GM23338 (cell line): ENCODE results near the gene NCK2. TPM values are rescaled to one million over a fixed set of nuclear protein-coding genes. Genes with fewer than 3 reads are reported as not detected.
A peak's percentile ranks its signal among the peaks of the same experiment; 100 is the strongest.

Experiments
- ATAC-seq: fragments of 200-7000 bp; cut with Tn5 transposase; 3 replicates; pipeline ENCODE4 v1.9.1; 2020
- DNase-seq: peaks from one replicate; pipeline ENCODE4 v3.0.0-alpha.2; 2015; ENCODE audit warnings: low spot score
- H2AFZ ChIP-seq: fragments of 200-600 bp; sonication (generic); 2 replicates; pipeline ENCODE4 v1.8.0; 2016; ENCODE audit warnings: antibody characterized with exemption, mild to moderate bottlenecking, moderate library complexity
- H3F3A ChIP-seq: fragments of 200-600 bp; sonication (generic); replicated peaks from 2 replicates; pipeline ENCODE4 v1.8.0; 2017; ENCODE audit warnings: antibody characterized with exemption, mixed run types, low read depth
- H3K27ac ChIP-seq: fragments of 200-600 bp; sonication (generic); 2 replicates; pipeline ENCODE4 v1.6.1; 2016; ENCODE audit warnings: low read depth
- H3K27me3 ChIP-seq: fragments of 200-600 bp; sonication (generic); 2 replicates; pipeline ENCODE4 v1.8.0; 2016; ENCODE audit warnings: mild to moderate bottlenecking, mixed run types, moderate library complexity; ENCODE audit not compliant: insufficient read depth
- H3K36me3 ChIP-seq: fragments of 200-600 bp; sonication (generic); 2 replicates; pipeline ENCODE4 v1.8.0; 2016; ENCODE audit warnings: mild to moderate bottlenecking; ENCODE audit not compliant: insufficient read depth
- H3K4me1 ChIP-seq: fragments of 200-600 bp; sonication (generic); 2 replicates; pipeline ENCODE4 v1.8.0; 2016; ENCODE audit warnings: mild to moderate bottlenecking, moderate library complexity; ENCODE audit not compliant: insufficient read depth
- H3K4me2 ChIP-seq: fragments of 200-600 bp; sonication (generic); 2 replicates; pipeline ENCODE4 v1.7.1; 2017; ENCODE audit warnings: mixed run types
- H3K4me3 ChIP-seq: fragments of 200-600 bp; sonication (generic); 2 replicates; pipeline ENCODE4 v1.6.1; 2016; ENCODE audit warnings: mixed run types
- H3K79me2 ChIP-seq: fragments of 200-600 bp; sonication (generic); replicated peaks from 2 replicates; pipeline ENCODE4 v1.8.0; 2017; ENCODE audit warnings: mild to moderate bottlenecking; ENCODE audit not compliant: insufficient read depth
- H3K9me2 ChIP-seq: fragments of 200-600 bp; sonication (generic); 2 replicates; pipeline ENCODE4 v1.8.0; 2017; ENCODE audit not compliant: insufficient read depth
- H4K20me1 ChIP-seq: fragments of 200-600 bp; sonication (generic); replicated peaks from 2 replicates; pipeline ENCODE4 v1.8.0; 2017; ENCODE audit warnings: mild to moderate bottlenecking; ENCODE audit not compliant: insufficient read depth
- H3K27ac Mint-ChIP-seq: 2 replicates; pipeline ENCODE4 v1.8.0; 2020; ENCODE audit warnings: inconsistent platforms, mild to moderate bottlenecking, moderate library complexity, mixed read lengths
- H3K27me3 Mint-ChIP-seq: 3 replicates; pipeline ENCODE4 v1.8.0; 2022; ENCODE audit warnings: low read depth, mild to moderate bottlenecking, moderate library complexity, mixed read lengths, inconsistent platforms; ENCODE audit not compliant: insufficient read depth, poor library complexity
- H3K36me3 Mint-ChIP-seq: 3 replicates; pipeline ENCODE4 v1.8.0; 2021; ENCODE audit warnings: low read depth, mild to moderate bottlenecking, inconsistent platforms, moderate library complexity, mixed read lengths
- H3K4me1 Mint-ChIP-seq: 3 replicates; pipeline ENCODE4 v1.8.0; 2020; ENCODE audit warnings: mild to moderate bottlenecking, inconsistent platforms, mixed read lengths
- H3K4me3 Mint-ChIP-seq: 3 replicates; pipeline ENCODE4 v1.8.0; 2021; ENCODE audit warnings: moderate library complexity, mild to moderate bottlenecking, inconsistent platforms, mixed read lengths
- H3K9me3 Mint-ChIP-seq: 3 replicates; pipeline ENCODE4 v1.8.0; 2020; ENCODE audit warnings: moderate library complexity, mild to moderate bottlenecking, inconsistent platforms, mixed read lengths
- CREB1 ChIP-seq: fragments of 250-450 bp; sonication (Bioruptor Pico); IDR thresholded peaks from 2 replicates; pipeline ENCODE4 v1.5.0; 2020; ENCODE audit warnings: low read depth, mild to moderate bottlenecking, moderate library complexity
- CTCF ChIP-seq, 2 experiments: fragments of 200-600 bp in 1 of 2; sonication (generic) in 1 of 2; conservative IDR thresholded peaks; 2 replicates each; pipeline versions ENCODE4 v1.5.1 to v1.6.1; 2016 to 2017; ENCODE audit warnings: antibody characterized with exemption in 2 of 2, low read depth in 2 of 2, mild to moderate bottlenecking in 2 of 2, moderate library complexity in 1 of 2
- EZH2phosphoT487 ChIP-seq: fragments of 200-600 bp; sonication (generic); IDR thresholded peaks from one replicate; pipeline ENCODE4 v1.8.1; 2018; ENCODE audit warnings: antibody characterized with exemption; ENCODE audit not compliant: unreplicated experiment
- STAT1 ChIP-seq: IDR thresholded peaks from one replicate; pipeline ENCODE4 v1.6.1; 2016; ENCODE audit warnings: antibody characterized with exemption; ENCODE audit not compliant: unreplicated experiment
- ZNF462 ChIP-seq: fragments of 250-450 bp; sonication (Bioruptor Pico); IDR thresholded peaks from 2 replicates; pipeline ENCODE4 v1.5.0; 2020; ENCODE audit warnings: mild to moderate bottlenecking, moderate library complexity
- polyA plus RNA-seq: library from polyadenylated mRNA; unstranded; fragments of >200 nt; fragmentation: Nextera tagmentation; extraction: Ambion mirVana; gene quantifications from 2 replicates; pipeline ENCODE4 v1.2.1, GENCODE V29; 2016
- total RNA-seq: library from RNA; depleted of rRNA; stranded (reverse); fragments of >200 nt; shearing (Covaris generic); gene quantifications from 2 replicates; pipeline ENCODE4 v1.2.3, GENCODE V29; 2014

The NCK2 gene
- total and polyA plus RNA-seq, 2 experiments from 2014 or later, result 26.9 to 59.9 TPM

GRCh38 chr2:105890856-105891255 lies 146.1 kb downstream of the NCK2 start (continued):
- no peak for TF ChIP-seq ZNF462 (CRISPR knock-in tag)
- TF ChIP-seq CREB1 (CRISPR knock-in tag), result no peak
- no peak for TF ChIP-seq STAT1

- Histone ChIP-seq H3K36me3 (no peaks in the 10 kb centered on the region; the same call in 1 of the 2 replicates), H3K4me3 (no peak overlapping the region), H3K27ac (no peak overlapping the region), H3K27me3 (no peaks in the 10 kb centered on the region), H3K79me2 (peaks cover 42% of the 10 kb centered on the region), H2AFZ (no peak overlapping the region), H4K20me1 (peaks cover 7% of the 10 kb centered on the region), H3K4me2 (no peak overlapping the region), H3K9me2 (no peaks in the 10 kb centered on the region; the same call in 1 of the 2 replicates), H3K4me1 (peaks cover 6% of the 10 kb centered on the region; the same call in 1 of the 2 replicates), H3F3A (no peaks in the 10 kb centered on the region)
- Mint-ChIP-seq H3K9me3 (peaks cover 20% of the 10 kb centered on the region), H3K27ac (no peak overlapping the region), H3K4me3 (no peak overlapping the region), H3K27me3 (peaks cover 3% of the 10 kb centered on the region), H3K36me3 (peaks cover 40% of the 10 kb centered on the region), H3K4me1 (peaks cover 12% of the 10 kb centered on the region)
- ATAC-seq, result peak; percentile 26; the same call in 2 of the 3 replicates
- DNase-seq, result no peak
- TF ChIP-seq CREB1 (CRISPR knock-in tag), result no peak
- TF ChIP-seq EZH2phosphoT487, result no peak
- no peak for TF ChIP-seq ZNF462 (CRISPR knock-in tag)
- no peak for TF ChIP-seq CTCF (conservative IDR thresholded peaks at IDR 0.05; ENCODE audit: low read depth in 2 of 2)
These were observed 148.6 kb downstream of the NCK2 start for GRCh38 chr2:105893011-105893995.
